Bronchial epithelial cell (primary cell): ENCODE measurements around the gene PROSER3. TPM values are rescaled to one million over a fixed set of nuclear protein-coding genes. Genes with fewer than 3 reads are reported as not detected.

Experiments used
- DNase-seq: peaks from one replicate; pipeline ENCODE4 v3.0.0-alpha.2; 2010; ENCODE audit warnings: low read depth
- FAIRE-seq: peaks from 2 replicates; lab custom pipeline; 2011; peaks lifted over from hg19 to GRCh38; lab: Jason Lieb, UNC
- H3K27me3 ChIP-seq: 2 replicates; pipeline ENCODE4 v1.5.1; 2011; ENCODE audit warnings: low read length; ENCODE audit not compliant: control insufficient read depth, insufficient read depth
- H3K36me3 ChIP-seq: 2 replicates; pipeline ENCODE4 v1.5.1; 2011; ENCODE audit warnings: low read length; ENCODE audit not compliant: control insufficient read depth, insufficient read depth
- H3K4me3 ChIP-seq: 2 replicates; pipeline ENCODE4 v1.5.1; 2011; ENCODE audit warnings: mild to moderate bottlenecking, low read depth, low read length, control low read depth
- total RNA-seq: library from RNA; depleted of rRNA; stranded (reverse); fragments of >200 nt; gene quantifications from 2 replicates; pipeline ENCODE4 v1.2.1, GENCODE V29; 2014
- TF ChIP-seq, protein P1 (sequence below): IDR thresholded peaks from 2 replicates; pipeline ENCODE4 v1.5.1; 2011; ENCODE audit warnings: mild to moderate bottlenecking, moderate library complexity, low read length, control low read depth, inconsistent platforms; ENCODE audit not compliant: insufficient read depth, severe bottlenecking

Gene PROSER3
- total RNA-seq, 1 donor from 2014 or later: 1.3 TPM

DNA sequence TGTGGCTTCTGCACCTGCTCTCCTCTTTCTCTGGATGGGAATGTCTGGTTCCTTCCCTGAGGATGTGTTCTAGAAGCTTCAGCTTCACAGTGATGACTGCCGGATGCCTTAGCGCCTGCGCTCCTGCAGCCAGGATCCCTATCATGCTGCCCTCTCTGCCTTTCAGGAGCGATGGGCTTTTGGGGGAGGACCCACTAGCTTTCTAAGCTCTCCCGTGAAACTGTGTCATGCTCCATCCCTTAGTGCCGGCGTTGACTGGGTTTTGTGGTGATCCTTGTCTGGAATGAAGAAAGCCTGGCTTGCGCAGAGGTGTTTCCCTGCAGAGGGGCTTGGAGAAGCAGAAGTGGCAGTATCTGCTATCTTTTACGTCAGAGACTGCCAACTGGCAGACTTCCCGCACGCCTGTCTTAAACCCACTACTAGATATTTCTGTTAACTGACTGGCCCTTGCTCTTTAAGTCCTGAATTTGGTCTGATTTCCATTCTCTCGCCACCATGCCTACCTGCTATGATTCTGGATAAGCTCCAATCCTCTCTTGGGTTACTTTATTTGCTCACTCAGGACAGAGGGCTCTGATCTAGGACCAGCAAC, 44.0 kb upstream of the PROSER3 start:
- FAIRE-seq: no peak
- Histone ChIP-seq H3K4me3 (no peak overlapping the region), H3K27me3 (no peaks in the 10 kb centered on the region), H3K36me3 (no peaks in the 10 kb centered on the region)
- no peak for DNase-seq
- TF ChIP-seq, protein P1, sequence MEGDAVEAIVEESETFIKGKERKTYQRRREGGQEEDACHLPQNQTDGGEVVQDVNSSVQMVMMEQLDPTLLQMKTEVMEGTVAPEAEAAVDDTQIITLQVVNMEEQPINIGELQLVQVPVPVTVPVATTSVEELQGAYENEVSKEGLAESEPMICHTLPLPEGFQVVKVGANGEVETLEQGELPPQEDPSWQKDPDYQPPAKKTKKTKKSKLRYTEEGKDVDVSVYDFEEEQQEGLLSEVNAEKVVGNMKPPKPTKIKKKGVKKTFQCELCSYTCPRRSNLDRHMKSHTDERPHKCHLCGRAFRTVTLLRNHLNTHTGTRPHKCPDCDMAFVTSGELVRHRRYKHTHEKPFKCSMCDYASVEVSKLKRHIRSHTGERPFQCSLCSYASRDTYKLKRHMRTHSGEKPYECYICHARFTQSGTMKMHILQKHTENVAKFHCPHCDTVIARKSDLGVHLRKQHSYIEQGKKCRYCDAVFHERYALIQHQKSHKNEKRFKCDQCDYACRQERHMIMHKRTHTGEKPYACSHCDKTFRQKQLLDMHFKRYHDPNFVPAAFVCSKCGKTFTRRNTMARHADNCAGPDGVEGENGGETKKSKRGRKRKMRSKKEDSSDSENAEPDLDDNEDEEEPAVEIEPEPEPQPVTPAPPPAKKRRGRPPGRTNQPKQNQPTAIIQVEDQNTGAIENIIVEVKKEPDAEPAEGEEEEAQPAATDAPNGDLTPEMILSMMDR: no peak

DNA sequence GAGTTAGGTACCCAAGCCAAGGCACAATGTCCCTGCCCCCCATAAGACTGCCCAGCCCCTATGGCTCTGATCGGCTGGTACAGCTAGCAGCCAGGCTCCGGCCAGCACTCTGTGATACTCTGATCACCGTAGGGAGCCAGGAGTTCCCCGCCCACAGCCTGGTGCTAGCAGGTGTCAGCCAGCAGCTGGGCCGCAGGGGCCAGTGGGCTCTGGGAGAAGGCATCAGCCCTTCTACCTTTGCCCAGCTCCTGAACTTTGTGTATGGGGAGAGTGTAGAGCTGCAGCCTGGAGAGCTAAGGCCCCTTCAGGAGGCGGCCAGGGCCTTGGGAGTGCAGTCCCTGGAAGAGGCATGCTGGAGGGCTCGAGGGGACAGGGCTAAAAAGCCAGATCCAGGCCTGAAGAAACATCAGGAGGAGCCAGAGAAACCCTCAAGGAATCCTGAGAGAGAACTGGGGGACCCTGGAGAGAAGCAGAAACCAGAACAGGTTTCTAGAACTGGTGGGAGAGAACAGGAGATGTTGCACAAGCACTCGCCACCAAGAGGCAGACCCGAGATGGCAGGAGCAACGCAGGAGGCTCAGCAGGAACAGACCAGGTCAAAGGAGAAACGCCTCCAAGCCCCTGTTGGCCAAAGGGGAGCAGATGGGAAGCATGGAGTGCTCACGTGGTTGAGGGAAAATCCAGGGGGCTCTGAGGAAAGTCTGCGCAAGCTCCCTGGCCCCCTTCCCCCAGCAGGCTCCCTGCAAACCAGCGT, 43.2 kb upstream of the PROSER3 start:
- H3K27me3 ChIP-seq: no peaks in the 10 kb centered on the region

DNA sequence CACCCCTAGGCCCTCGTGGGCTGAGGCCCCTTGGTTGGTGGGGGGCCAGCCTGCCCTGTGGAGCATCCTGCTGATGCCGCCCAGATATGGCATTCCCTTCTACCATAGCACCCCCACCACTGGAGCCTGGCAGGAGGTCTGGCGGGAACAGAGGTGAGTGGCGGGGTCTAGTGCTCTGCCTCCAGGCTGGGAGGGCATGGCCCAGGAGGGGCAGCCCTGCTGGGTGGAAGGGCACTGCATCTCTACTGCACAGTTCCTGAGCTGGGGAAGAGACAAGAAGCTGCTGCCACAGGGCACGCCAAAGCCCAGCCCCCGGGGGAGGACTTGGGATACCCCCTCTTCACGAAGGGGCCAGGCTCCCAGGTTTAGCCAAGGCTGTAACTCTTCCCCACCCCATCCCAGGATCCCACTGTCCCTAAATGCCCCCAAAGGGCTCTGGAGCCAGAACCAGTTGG, 42.6 kb upstream of the PROSER3 start:
- DNase-seq (no peak), FAIRE-seq (no peak)
- TF ChIP-seq, protein P1: no peak
- H3K4me3 ChIP-seq: no peak overlapping the region
- peaks cover 1% of the 10 kb centered on the region for H3K36me3 ChIP-seq
- H3K27me3 ChIP-seq: no peaks in the 10 kb centered on the region

More for the DNA sequence above, 43.2 kb upstream of the PROSER3 start:
- TF ChIP-seq, protein P1: no peak
- Histone ChIP-seq H3K36me3 (no peaks in the 10 kb centered on the region), H3K4me3 (no peak overlapping the region)
- FAIRE-seq (no peak), DNase-seq (no peak)

DNA sequence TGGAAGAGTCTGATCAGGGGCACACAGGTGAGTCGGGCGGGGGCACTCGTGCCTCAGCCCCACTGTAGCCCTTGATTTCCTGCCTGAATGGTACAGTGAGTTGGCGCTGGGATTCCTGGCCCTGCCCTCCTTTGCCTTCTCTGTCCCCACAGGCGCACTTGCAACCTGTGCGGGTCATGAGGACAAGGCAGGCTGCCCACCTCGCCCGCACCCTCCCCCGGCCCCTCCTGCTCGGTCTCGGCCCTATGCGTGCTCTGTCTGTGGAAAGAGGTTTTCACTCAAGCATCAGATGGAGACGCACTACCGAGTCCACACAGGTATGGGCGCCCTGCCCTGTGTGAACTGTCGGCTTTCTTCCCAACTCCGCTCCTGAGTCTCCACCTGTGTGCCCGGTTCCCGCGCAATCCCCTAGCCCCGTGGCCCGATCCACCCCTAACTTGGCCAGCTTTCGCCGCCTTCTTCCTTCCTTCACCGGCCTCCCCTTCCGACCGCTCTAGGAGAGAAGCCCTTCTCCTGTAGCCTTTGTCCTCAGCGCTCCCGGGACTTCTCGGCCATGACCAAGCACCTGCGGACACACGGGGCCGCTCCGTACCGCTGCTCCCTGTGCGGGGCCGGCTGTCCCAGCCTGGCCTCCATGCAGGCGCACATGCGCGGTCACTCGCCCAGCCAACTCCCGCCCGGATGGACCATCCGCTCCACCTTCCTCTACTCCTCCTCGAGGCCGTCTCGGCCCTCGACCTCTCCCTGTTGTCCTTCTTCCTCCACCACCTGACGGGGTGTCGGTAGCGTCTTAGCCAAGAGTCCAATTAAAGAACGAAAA, 41.8 kb upstream of the PROSER3 start:
- H3K4me3 ChIP-seq: peak overlapping the region; percentile 88
- H3K36me3 ChIP-seq: peaks cover 2% of the 10 kb centered on the region
- H3K27me3 ChIP-seq: no peaks in the 10 kb centered on the region
- TF ChIP-seq, protein P1: no peak
- DNase-seq: no peak
- no peak for FAIRE-seq

DNA sequence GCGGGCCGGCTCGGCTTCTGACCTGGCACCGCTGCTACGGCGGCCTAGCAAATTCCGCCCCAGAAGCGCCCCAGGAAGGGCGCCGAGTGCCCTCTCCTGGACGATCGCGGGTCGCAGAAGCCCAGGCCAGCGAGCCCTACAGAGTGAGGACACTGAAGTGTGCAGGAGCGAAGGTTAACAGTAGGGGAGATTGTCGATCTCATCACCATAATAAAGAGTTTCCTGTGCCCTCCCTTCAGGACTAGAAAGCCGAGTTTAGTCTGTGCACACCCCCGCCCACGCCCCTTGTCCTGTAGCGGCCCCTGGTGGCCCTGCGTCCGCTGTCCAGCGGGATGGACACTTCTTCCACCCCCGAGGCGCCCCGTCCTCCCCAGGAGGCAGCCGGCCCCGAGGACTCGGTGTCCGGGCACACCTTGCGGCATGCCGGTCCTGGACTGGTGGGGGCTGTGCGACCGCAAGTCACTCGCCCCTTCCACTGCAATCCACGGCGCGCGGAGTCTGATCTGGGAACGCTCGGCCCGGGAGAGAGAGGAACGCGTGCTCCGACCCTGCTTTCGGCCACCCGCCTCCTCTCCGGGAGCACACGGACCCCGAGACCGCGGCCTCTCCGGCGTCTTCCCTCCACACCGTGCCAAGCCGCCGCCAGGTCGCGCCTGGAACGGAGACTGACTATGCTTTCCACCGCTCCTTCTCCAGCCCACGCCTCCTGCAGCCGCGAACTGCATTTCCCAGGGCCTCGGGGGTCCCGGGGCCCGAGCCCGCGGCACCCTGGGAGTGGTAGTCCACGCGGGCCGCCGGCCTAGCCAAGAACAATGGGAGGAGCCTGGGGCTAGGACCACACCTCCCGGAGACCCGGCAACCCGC, 40.9 kb upstream of the PROSER3 start:
- TF ChIP-seq, protein P1: peak; percentile 86
- no peaks in the 10 kb centered on the region for H3K27me3 ChIP-seq
- FAIRE-seq: no peak

More for the DNA sequence above, 40.9 kb upstream of the PROSER3 start:
- peak overlapping the region; percentile 88 for H3K4me3 ChIP-seq
- H3K36me3 ChIP-seq: peaks cover 7% of the 10 kb centered on the region
- peak; percentile 84 for DNase-seq
